Measurements from ENCODE around the gene PEX14. TPM values are rescaled to one million over a fixed set of nuclear protein-coding genes. Genes with fewer than 3 reads are reported as not detected.

The PEX14 gene
- total RNA-seq, 1 donor from 2014 or later, result 17.4 TPM

- H3K27me3 Mint-ChIP-seq (ENCODE audit: low read depth), result no peaks in the 10 kb centered on the region
- peaks cover 7% of the 10 kb centered on the region for H3K36me3 Mint-ChIP-seq (ENCODE audit: low read depth)
- no peak overlapping the region for H3K4me3 Mint-ChIP-seq (ENCODE audit: unreplicated experiment)
- TF ChIP-seq CTCF (IDR thresholded peaks at IDR 0.05), result no peak
- no peak overlapping the region for H3K27ac Mint-ChIP-seq (ENCODE audit: unreplicated experiment)
- H3K9me3 Mint-ChIP-seq (ENCODE audit: low read depth), result no peaks in the 10 kb centered on the region
- DNase-seq (ENCODE audit: low spot score), result peak; percentile 41
- H3K4me1 Mint-ChIP-seq (ENCODE audit: low read depth), result no peaks in the 10 kb centered on the region
Measured at GRCh38 chr1:10620776-10621175, 146.0 kb downstream of the PEX14 start.

- Mint-ChIP-seq H3K36me3 (ENCODE audit: low read depth) (peaks cover 6% of the 10 kb centered on the region), H3K27ac (ENCODE audit: unreplicated experiment) (no peak overlapping the region), H3K9me3 (ENCODE audit: low read depth) (no peaks in the 10 kb centered on the region), H3K4me3 (ENCODE audit: unreplicated experiment) (no peak overlapping the region), H3K27me3 (ENCODE audit: low read depth) (no peaks in the 10 kb centered on the region), H3K4me1 (ENCODE audit: low read depth) (no peaks in the 10 kb centered on the region)
- DNase-seq (ENCODE audit: low spot score), result peak; percentile 62
- no peak for TF ChIP-seq CTCF (IDR thresholded peaks at IDR 0.05)
Measured at GRCh38 chr1:10621906-10622305, 147.2 kb downstream of the PEX14 start.

- no peak overlapping the region for H3K4me3 Mint-ChIP-seq (ENCODE audit: unreplicated experiment)
- no peak for TF ChIP-seq CTCF (IDR thresholded peaks at IDR 0.05)
- H3K27ac Mint-ChIP-seq (ENCODE audit: unreplicated experiment), result no peak overlapping the region
- peak; percentile 49 for DNase-seq (ENCODE audit: low spot score)
- no peaks in the 10 kb centered on the region for H3K4me1 Mint-ChIP-seq (ENCODE audit: low read depth)
- no peaks in the 10 kb centered on the region for H3K27me3 Mint-ChIP-seq (ENCODE audit: low read depth)
- peaks cover 6% of the 10 kb centered on the region for H3K36me3 Mint-ChIP-seq (ENCODE audit: low read depth)
- no peaks in the 10 kb centered on the region for H3K9me3 Mint-ChIP-seq (ENCODE audit: low read depth)
Measured at GRCh38 chr1:10622910-10623685, 148.3 kb downstream of the PEX14 start.

GRCh38 chr1:10623686-10624145 lies 149.0 kb downstream of the PEX14 start:
- Mint-ChIP-seq H3K27me3 (ENCODE audit: low read depth) (no peaks in the 10 kb centered on the region), H3K36me3 (ENCODE audit: low read depth) (peaks cover 6% of the 10 kb centered on the region), H3K4me1 (ENCODE audit: low read depth) (peaks cover 4% of the 10 kb centered on the region), H3K4me3 (ENCODE audit: unreplicated experiment) (no peak overlapping the region), H3K9me3 (ENCODE audit: low read depth) (no peaks in the 10 kb centered on the region), H3K27ac (ENCODE audit: unreplicated experiment) (no peak overlapping the region)
- DNase-seq (ENCODE audit: low spot score), result peak; percentile 53
- TF ChIP-seq CTCF (IDR thresholded peaks at IDR 0.05), result no peak

- Mint-ChIP-seq H3K9me3 (ENCODE audit: low read depth) (no peaks in the 10 kb centered on the region), H3K36me3 (ENCODE audit: low read depth) (peaks cover 6% of the 10 kb centered on the region), H3K4me3 (ENCODE audit: unreplicated experiment) (no peak overlapping the region), H3K27ac (ENCODE audit: unreplicated experiment) (no peak overlapping the region), H3K27me3 (ENCODE audit: low read depth) (no peaks in the 10 kb centered on the region), H3K4me1 (ENCODE audit: low read depth) (peaks cover 9% of the 10 kb centered on the region)
- TF ChIP-seq CTCF (IDR thresholded peaks at IDR 0.05), result no peak
- peak; percentile 87 for DNase-seq (ENCODE audit: low spot score)
Measured at GRCh38 chr1:10624256-10625050, 149.7 kb downstream of the PEX14 start.

Measured in chondrocyte (in vitro differentiated cells).